Measurements from ENCODE around the gene YPEL2. TPM values are rescaled to one million over a fixed set of nuclear protein-coding genes. Genes with fewer than 3 reads are reported as not detected.

Gene YPEL2
- total and polyA plus RNA-seq, 2 of the 13 experiments (the other 11 are each of a cell fraction or from before 2014, with no cell fraction given) = 8.5 to 21.1 TPM

DNA sequence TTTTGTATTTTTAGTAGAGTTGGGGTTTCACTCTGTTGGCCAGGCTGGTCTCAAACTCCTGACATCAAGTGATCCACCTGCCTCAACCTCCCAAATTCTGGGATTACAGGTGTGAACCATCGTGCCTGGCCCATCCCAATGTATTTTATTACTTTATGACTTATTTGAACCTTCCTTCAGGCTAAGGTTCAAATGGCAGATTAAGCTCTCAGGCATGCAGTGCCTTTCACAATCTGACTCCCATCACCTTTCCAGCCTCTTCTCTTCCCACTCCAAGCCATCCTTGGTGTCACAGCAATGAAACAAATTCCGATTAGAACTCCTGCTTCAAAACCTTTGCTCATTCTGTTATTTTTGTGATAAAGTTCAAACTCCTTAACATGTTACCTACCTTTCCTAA, 26.6 kb upstream of the YPEL2 start (continued):
- TF ChIP-seq ZXDC (CRISPR knock-in tag; IDR thresholded peaks at IDR 0.05) = no peak
- TF ChIP-seq FIP1L1 (IDR thresholded peaks at IDR 0.05; ENCODE audit: borderline replicate concordance, insufficient read depth, low read depth, low read length) = no peak
- TF ChIP-seq ATF6 (CRISPR knock-in tag; conservative IDR thresholded peaks at IDR 0.05) = no peak
- TF ChIP-seq, protein P1, sequence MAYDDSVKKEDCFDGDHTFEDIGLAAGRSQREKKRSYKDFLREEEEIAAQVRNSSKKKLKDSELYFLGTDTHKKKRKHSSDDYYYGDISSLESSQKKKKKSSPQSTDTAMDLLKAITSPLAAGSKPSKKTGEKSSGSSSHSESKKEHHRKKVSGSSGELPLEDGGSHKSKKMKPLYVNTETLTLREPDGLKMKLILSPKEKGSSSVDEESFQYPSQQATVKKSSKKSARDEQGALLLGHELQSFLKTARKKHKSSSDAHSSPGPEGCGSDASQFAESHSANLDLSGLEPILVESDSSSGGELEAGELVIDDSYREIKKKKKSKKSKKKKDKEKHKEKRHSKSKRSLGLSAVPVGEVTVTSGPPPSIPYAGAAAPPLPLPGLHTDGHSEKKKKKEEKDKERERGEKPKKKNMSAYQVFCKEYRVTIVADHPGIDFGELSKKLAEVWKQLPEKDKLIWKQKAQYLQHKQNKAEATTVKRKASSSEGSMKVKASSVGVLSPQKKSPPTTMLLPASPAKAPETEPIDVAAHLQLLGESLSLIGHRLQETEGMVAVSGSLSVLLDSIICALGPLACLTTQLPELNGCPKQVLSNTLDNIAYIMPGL (CRISPR knock-in tag; IDR thresholded peaks at IDR 0.05; ENCODE audit: borderline replicate concordance in 1 of 2, low read depth in 1 of 2) = no peak
- TF ChIP-seq ZSCAN22 (CRISPR knock-in tag; IDR thresholded peaks at IDR 0.05) = no peak
